Activated CD8-positive, alpha-beta memory T cell treated with anti-CD3 and anti-CD28 coated beads for 48 hours (primary cell): ENCODE results near the gene ZNF823.
"Not testable (repeated sequence)": the region's sequence is repeated elsewhere in the genome, so short reads cannot be mapped to it uniquely, and the experiment has no call there.

Source experiments
- DNase-seq, 3 experiments: peaks; one replicate each; pipeline ENCODE4 v3.0.0-alpha.2; 2020; ENCODE audit warnings: low read depth in 2 of 3, low spot score in 2 of 3

Gene ZNF823

GRCh38 chr19:11680689-11681302 lies 58.0 kb downstream of the ZNF823 start:
- no peak for DNase-seq

- DNase-seq: no peak
Observed at GRCh38 chr19:11678504-11678903, 60.2 kb downstream of the ZNF823 start.

GRCh38 chr19:11676661-11677600 lies 61.8 kb downstream of the ZNF823 start:
- DNase-seq: not testable (repeated sequence)

GRCh38 chr19:11675569-11675968 lies 63.2 kb downstream of the ZNF823 start:
- no peak for DNase-seq

- no peak for DNase-seq
Observed at GRCh38 chr19:11674067-11674492, 64.7 kb downstream of the ZNF823 start.

- peak in 1 of 3 experiments; percentile 10 for DNase-seq
Observed at GRCh38 chr19:11673608-11674041, 65.1 kb downstream of the ZNF823 start.
